Measurements from ENCODE around the gene TBC1D22A. TPM values are rescaled to one million over a fixed set of nuclear protein-coding genes. Genes with fewer than 3 reads are reported as not detected.

The TBC1D22A gene
- total and polyA plus RNA-seq, 11 donors: 9.4 to 30.7 (median 18.6) TPM

GRCh38 chr22:46776876-46777608, 14.6 kb downstream of the TBC1D22A start:
- TF ChIP-seq POLR2A (IDR thresholded peaks at IDR 0.05) (no peak), CTCF (IDR thresholded peaks at IDR 0.05) (no peak)
- ATAC-seq (peak in 1 of 4 donors; percentile 29), DNase-seq (no peak)
- peak overlapping the region in 1 of 12 donors; percentile 49 for H3K27ac ChIP-seq
- 66 to 71% (median 70%) methylated on average over 18 of the region's 18 CpGs for WGBS, 4 donors
- H3K36me3 ChIP-seq: peaks cover 0 to 4% (median 0%) of the 10 kb centered on the region in 9 donors
- H3K4me3 ChIP-seq: no peak overlapping the region
- intact Hi-C loops (cut with DNase I): no loop called here
- H3K4me1 ChIP-seq: peaks cover 7 to 55% (median 44%) of the 10 kb centered on the region in 12 donors
- no peaks in the 10 kb centered on the region for H3K27me3 ChIP-seq
- no peaks in the 10 kb centered on the region for H3K9me3 ChIP-seq

- H3K36me3 ChIP-seq: peaks cover 0 to 4% (median 0%) of the 10 kb centered on the region in 9 donors
- peak overlapping the region in 1 of 12 donors; percentile 49 for H3K27ac ChIP-seq
- 60 to 72% (median 62%) methylated on average over 11 of the region's 11 CpGs for WGBS, 4 donors
- peak in 2 of 4 donors; percentile 12 to 13 for ATAC-seq
- H3K4me3 ChIP-seq: no peak overlapping the region
- no peak for TF ChIP-seq POLR2A (IDR thresholded peaks at IDR 0.05)
- no peaks in the 10 kb centered on the region for H3K27me3 ChIP-seq
- H3K9me3 ChIP-seq: no peaks in the 10 kb centered on the region
- intact Hi-C loops (cut with DNase I): no loop called here
- peaks cover 7 to 54% (median 44%) of the 10 kb centered on the region in 12 donors for H3K4me1 ChIP-seq
- peak; percentile 53 to 81 (median 58) for DNase-seq
Measured at GRCh38 chr22:46777609-46777970, 15.1 kb downstream of the TBC1D22A start.

GRCh38 chr22:46779023-46779422, 16.6 kb downstream of the TBC1D22A start:
- TF ChIP-seq POLR2A (IDR thresholded peaks at IDR 0.05): no peak
- no peak for TF ChIP-seq CTCF (IDR thresholded peaks at IDR 0.05)
- no peak for ATAC-seq
- H3K36me3 ChIP-seq: peaks cover 0 to 4% (median 0%) of the 10 kb centered on the region in 9 donors
- 95 to 99% (median 96%) methylated on average over 4 of the region's 4 CpGs for WGBS, 4 donors
- H3K27ac ChIP-seq: no peak overlapping the region
- no peaks in the 10 kb centered on the region for H3K27me3 ChIP-seq
- intact Hi-C loops (cut with DNase I): no loop called here
- no peak for DNase-seq
- H3K9me3 ChIP-seq: no peaks in the 10 kb centered on the region
- no peak overlapping the region for H3K4me3 ChIP-seq
- peaks cover 7 to 44% (median 34%) of the 10 kb centered on the region in 12 donors for H3K4me1 ChIP-seq

- H3K4me1 ChIP-seq: peaks cover 5 to 38% (median 28%) of the 10 kb centered on the region in 12 donors
- intact Hi-C loops (cut with DNase I): no loop called here
- DNase-seq: no peak
- ATAC-seq: no peak
- H3K27me3 ChIP-seq: no peaks in the 10 kb centered on the region
- 92 to 93% (median 93%) methylated on average over 9 of the region's 9 CpGs for WGBS, 4 donors
- no peak overlapping the region for H3K27ac ChIP-seq
- peaks cover 0 to 4% (median 0%) of the 10 kb centered on the region in 9 donors for H3K36me3 ChIP-seq
- TF ChIP-seq CTCF (IDR thresholded peaks at IDR 0.05): no peak
- TF ChIP-seq POLR2A (IDR thresholded peaks at IDR 0.05): no peak
- no peak overlapping the region for H3K4me3 ChIP-seq
- no peaks in the 10 kb centered on the region for H3K9me3 ChIP-seq
Measured at GRCh38 chr22:46779651-46780050, 17.2 kb downstream of the TBC1D22A start.

Measured in heart left ventricle (tissue), 16 donors.